Gastrocnemius medialis (tissue), 4 donors: ENCODE measurements around the gene FADD. TPM values are rescaled to one million over a fixed set of nuclear protein-coding genes. Genes with fewer than 3 reads are reported as not detected.

Source experiments
- ATAC-seq, 2 donors: fragments of 150-250 bp; one replicate each; pipeline ENCODE4 v1.9.1; 2016
- DNase-seq, 2 donors: peaks; one replicate each; pipeline ENCODE4 v3.0.0-alpha.2; 2019
- H3K27ac ChIP-seq, 4 donors: fragments of 200-600 bp; sonication (generic); 1 replicate in 1 of 4; 2 replicates in 3 of 4; pipeline ENCODE4 v1.5.1; 2016 to 2018; ENCODE audit warnings: mild to moderate bottlenecking in 2 of 4, moderate library complexity in 1 of 4
- H3K27me3 ChIP-seq, 3 donors: fragments of 200-600 bp; sonication (generic) in 2 of 3; 1 replicate in 1 of 3; 2 replicates in 2 of 3; pipeline versions ENCODE4 v1.5.1 to v1.6.0; 2016 to 2019; ENCODE audit warnings: mild to moderate bottlenecking in 1 of 3, moderate library complexity in 1 of 3
- H3K36me3 ChIP-seq, 2 donors: fragments of 200-600 bp; sonication (generic) in 1 of 2; one replicate each; pipeline ENCODE4 v1.5.1; 2017 to 2018
- H3K4me1 ChIP-seq, 2 donors: fragments of 200-600 bp; sonication (generic) in 1 of 2; one replicate each; pipeline ENCODE4 v1.5.1; 2016 to 2017; ENCODE audit warnings: mild to moderate bottlenecking in 2 of 2
- H3K4me3 ChIP-seq, 4 donors: fragments of 200-600 bp; sonication (generic) in 3 of 4; 1 replicate in 1 of 4; 2 replicates in 3 of 4; pipeline ENCODE4 v1.5.1; 2016 to 2019; ENCODE audit warnings: mild to moderate bottlenecking in 2 of 4
- H3K9me3 ChIP-seq, 3 donors: fragments of 200-600 bp; sonication (generic) in 2 of 3; 1 replicate in 1 of 3; 2 replicates in 2 of 3; pipeline ENCODE4 v1.5.1; 2016 to 2019
- CTCF ChIP-seq, 5 experiments: fragments of 450-650 bp in 3 of 5; fragments of 200-600 bp in 2 of 5; sonication (generic) in 2 of 5; IDR thresholded peaks in 4 of 5; conservative IDR thresholded peaks in 1 of 5; 1 replicate in 4 of 5; 2 replicates in 1 of 5; pipeline ENCODE4 v1.5.1; 2016 to 2019; ENCODE audit warnings: antibody characterized with exemption in 5 of 5, mild to moderate bottlenecking in 3 of 5, moderate library complexity in 3 of 5
- POLR2A ChIP-seq, 2 donors: fragments of 450-650 bp; IDR thresholded peaks; one replicate each; pipeline ENCODE4 v1.6.1; 2017; ENCODE audit warnings: antibody characterized with exemption in 2 of 2, mild to moderate bottlenecking in 2 of 2, moderate library complexity in 2 of 2
- in situ Hi-C, 4 donors: fragments of 200-750 bp; cut with MboI; loops; one replicate each; pipeline versions ENCODE4 v1.15.0 to v1.8.0; 2017; ENCODE audit warnings: low sequenced_read_pairs in 4 of 4
- intact Hi-C: fragments of 100-400 bp; cut with DNase I; formaldehyde crosslinking; loops from one replicate; pipeline ENCODE4 v1.15.1; 2023; ENCODE audit warnings: low total_unique reads
- total RNA-seq, 4 donors: library from RNA; depleted of rRNA; stranded (reverse); fragments of >200 nt; gene quantifications; one replicate each; pipeline versions ENCODE4 v1.1.0 to v1.2.3, GENCODE V29; 2016

Gene FADD
- total RNA-seq, 4 donors from 2014 or later, result 6.9 to 17.3 (median 10.4) TPM

GRCh38 chr11:70205049-70205725 is 2.1 kb downstream of the FADD start:
- H3K36me3 ChIP-seq, result peaks cover 0 to 29% of the 10 kb centered on the region in 2 donors
- ATAC-seq, result no peak
- intact Hi-C loops, result loop anchor here (10.0 kb wide), 1 partner anchor 200 kb away; no protein-coding TSS in a partner anchor

GRCh38 chr11:70205766-70206165 is 2.7 kb downstream of the FADD start:
- intact Hi-C loops (loop anchor here (10.0 kb wide), 1 partner anchor 199 kb away; no protein-coding TSS in a partner anchor), in situ Hi-C loops (loop anchor here in 1 of 4 donors (10.0 kb wide), 1 partner anchor 521 kb away; no protein-coding TSS in a partner anchor)
- no peaks in the 10 kb centered on the region for H3K27me3 ChIP-seq
- H3K4me3 ChIP-seq, result no peak overlapping the region
- TF ChIP-seq POLR2A (IDR thresholded peaks at IDR 0.05) (no peak), CTCF (IDR thresholded peaks at IDR 0.05 in 4 of 5, conservative IDR thresholded peaks at IDR 0.05 in 1 of 5) (no peak)
- H3K9me3 ChIP-seq, result no peaks in the 10 kb centered on the region
- no peak for DNase-seq
- H3K27ac ChIP-seq, result no peak overlapping the region
- no peak for ATAC-seq
- H3K36me3 ChIP-seq, result peaks cover 0 to 29% of the 10 kb centered on the region in 2 donors
- peaks cover 14 to 18% of the 10 kb centered on the region in 2 donors for H3K4me1 ChIP-seq

More at GRCh38 chr11:70205049-70205725, 2.1 kb downstream of the FADD start:
- no peak for TF ChIP-seq POLR2A (IDR thresholded peaks at IDR 0.05)
- in situ Hi-C loops, result loop anchor here in 1 of 4 donors (10.0 kb wide), 1 partner anchor 520 kb away; no protein-coding TSS in a partner anchor
- no peak overlapping the region for H3K4me3 ChIP-seq
- peak overlapping the region in 2 of 4 donors; percentile 81 to 90 for H3K27ac ChIP-seq
- no peak for DNase-seq
- peaks cover 14 to 18% of the 10 kb centered on the region in 2 donors for H3K4me1 ChIP-seq
- H3K27me3 ChIP-seq, result no peaks in the 10 kb centered on the region
- no peaks in the 10 kb centered on the region for H3K9me3 ChIP-seq

- Histone ChIP-seq H3K9me3 (no peaks in the 10 kb centered on the region), H3K27ac (no peak overlapping the region), H3K4me3 (no peak overlapping the region), H3K36me3 (peaks cover 0 to 29% of the 10 kb centered on the region in 2 donors), H3K4me1 (peaks cover 14 to 18% of the 10 kb centered on the region in 2 donors), H3K27me3 (no peaks in the 10 kb centered on the region)
- in situ Hi-C loops, result loop anchor here in 1 of 4 donors (10.0 kb wide), 1 partner anchor 522 kb away; no protein-coding TSS in a partner anchor
- intact Hi-C loops, result loop anchor here (10.0 kb wide), 1 partner anchor 198 kb away; no protein-coding TSS in a partner anchor
- TF ChIP-seq CTCF (IDR thresholded peaks at IDR 0.05 in 4 of 5, conservative IDR thresholded peaks at IDR 0.05 in 1 of 5) (no peak), POLR2A (IDR thresholded peaks at IDR 0.05) (no peak)
- ATAC-seq (no peak), DNase-seq (no peak)
These were observed 3.3 kb downstream of the FADD start for GRCh38 chr11:70206226-70206981.

GRCh38 chr11:70206982-70207376 is 3.9 kb downstream of the FADD start:
- intact Hi-C loops (loop anchor here (10.0 kb wide), 1 partner anchor 198 kb away; no protein-coding TSS in a partner anchor), in situ Hi-C loops (loop anchor here in 1 of 4 donors (10.0 kb wide), 1 partner anchor 522 kb away; no protein-coding TSS in a partner anchor)
- H3K4me3 ChIP-seq, result no peak overlapping the region
- peaks cover 14 to 18% of the 10 kb centered on the region in 2 donors for H3K4me1 ChIP-seq
- TF ChIP-seq CTCF (IDR thresholded peaks at IDR 0.05 in 4 of 5, conservative IDR thresholded peaks at IDR 0.05 in 1 of 5) (no peak), POLR2A (IDR thresholded peaks at IDR 0.05) (no peak)
- no peak for DNase-seq
- H3K36me3 ChIP-seq, result peaks cover 0 to 29% of the 10 kb centered on the region in 2 donors
- no peak overlapping the region for H3K27ac ChIP-seq
- no peaks in the 10 kb centered on the region for H3K9me3 ChIP-seq
- ATAC-seq, result no peak
- H3K27me3 ChIP-seq, result no peaks in the 10 kb centered on the region
